ENCODE measurements around the gene CDC5L. TPM values are rescaled to one million over a fixed set of nuclear protein-coding genes. Genes with fewer than 3 reads are reported as not detected.

The CDC5L gene
- total RNA-seq, 1 donor, result 27.2 TPM

GRCh38 chr6:44400572-44400971 is 13.1 kb downstream of the CDC5L start:
- DNase-seq (ENCODE audit: low read depth), result no peak
- H3K4me3 ChIP-seq (ENCODE audit: low read depth, low read length), result no peak overlapping the region
- TF ChIP-seq, protein P1, sequence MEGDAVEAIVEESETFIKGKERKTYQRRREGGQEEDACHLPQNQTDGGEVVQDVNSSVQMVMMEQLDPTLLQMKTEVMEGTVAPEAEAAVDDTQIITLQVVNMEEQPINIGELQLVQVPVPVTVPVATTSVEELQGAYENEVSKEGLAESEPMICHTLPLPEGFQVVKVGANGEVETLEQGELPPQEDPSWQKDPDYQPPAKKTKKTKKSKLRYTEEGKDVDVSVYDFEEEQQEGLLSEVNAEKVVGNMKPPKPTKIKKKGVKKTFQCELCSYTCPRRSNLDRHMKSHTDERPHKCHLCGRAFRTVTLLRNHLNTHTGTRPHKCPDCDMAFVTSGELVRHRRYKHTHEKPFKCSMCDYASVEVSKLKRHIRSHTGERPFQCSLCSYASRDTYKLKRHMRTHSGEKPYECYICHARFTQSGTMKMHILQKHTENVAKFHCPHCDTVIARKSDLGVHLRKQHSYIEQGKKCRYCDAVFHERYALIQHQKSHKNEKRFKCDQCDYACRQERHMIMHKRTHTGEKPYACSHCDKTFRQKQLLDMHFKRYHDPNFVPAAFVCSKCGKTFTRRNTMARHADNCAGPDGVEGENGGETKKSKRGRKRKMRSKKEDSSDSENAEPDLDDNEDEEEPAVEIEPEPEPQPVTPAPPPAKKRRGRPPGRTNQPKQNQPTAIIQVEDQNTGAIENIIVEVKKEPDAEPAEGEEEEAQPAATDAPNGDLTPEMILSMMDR (IDR thresholded peaks at IDR 0.05; ENCODE audit: insufficient read depth, low read length), result no peak

DNA sequence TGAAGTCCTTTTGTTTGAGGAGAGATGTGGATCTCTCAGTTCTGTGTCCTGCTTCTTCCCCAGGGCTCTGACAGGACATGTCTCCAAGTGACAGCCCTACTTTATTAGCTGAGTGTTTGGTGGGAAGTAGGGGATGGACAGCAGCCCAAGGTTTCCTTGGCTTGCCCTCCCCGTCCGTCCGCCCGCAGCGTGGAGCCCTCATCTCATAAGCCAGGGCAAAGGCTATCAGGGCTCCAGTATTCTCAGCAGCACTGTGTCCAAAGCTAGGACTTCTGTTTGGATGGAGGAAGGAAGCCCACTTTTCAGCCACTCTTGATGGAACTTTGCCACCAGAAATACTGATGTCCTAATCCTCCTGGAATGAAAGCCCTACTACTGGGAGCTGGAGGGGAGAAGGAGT is 13.6 kb downstream of the CDC5L start:
- TF ChIP-seq, protein P1 (IDR thresholded peaks at IDR 0.05; ENCODE audit: insufficient read depth, low read length), result no peak
- H3K4me3 ChIP-seq (ENCODE audit: low read depth, low read length), result no peak overlapping the region
- peak; percentile 12 for DNase-seq (ENCODE audit: low read depth)

GRCh38 chr6:44404022-44404714 is 16.7 kb downstream of the CDC5L start:
- no peak overlapping the region for H3K4me3 ChIP-seq (ENCODE audit: low read depth, low read length)
- DNase-seq (ENCODE audit: low read depth), result no peak
- TF ChIP-seq, protein P1 (IDR thresholded peaks at IDR 0.05; ENCODE audit: insufficient read depth, low read length), result no peak

DNA sequence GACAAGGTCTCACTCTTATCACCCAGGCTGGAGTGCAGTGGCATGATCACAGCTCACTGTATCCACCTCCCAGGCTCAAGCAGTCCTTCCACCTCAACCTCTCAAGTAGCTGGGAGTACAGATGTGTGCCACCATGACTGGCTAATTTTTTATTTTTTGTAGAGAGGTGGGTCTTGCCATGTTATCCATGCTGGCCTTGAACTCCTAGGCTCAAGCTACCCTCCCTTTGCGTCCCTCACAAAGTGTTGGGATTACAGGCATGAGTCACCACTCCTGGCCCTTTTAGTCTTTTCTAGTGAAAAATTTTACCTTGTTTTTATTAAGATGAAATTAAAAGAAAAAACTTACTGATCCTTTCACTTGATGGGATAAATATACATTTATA is 17.2 kb downstream of the CDC5L start:
- H3K4me3 ChIP-seq (ENCODE audit: low read depth, low read length), result no peak overlapping the region
- TF ChIP-seq, protein P1 (IDR thresholded peaks at IDR 0.05; ENCODE audit: insufficient read depth, low read length), result no peak
- DNase-seq (ENCODE audit: low read depth), result no peak

DNA sequence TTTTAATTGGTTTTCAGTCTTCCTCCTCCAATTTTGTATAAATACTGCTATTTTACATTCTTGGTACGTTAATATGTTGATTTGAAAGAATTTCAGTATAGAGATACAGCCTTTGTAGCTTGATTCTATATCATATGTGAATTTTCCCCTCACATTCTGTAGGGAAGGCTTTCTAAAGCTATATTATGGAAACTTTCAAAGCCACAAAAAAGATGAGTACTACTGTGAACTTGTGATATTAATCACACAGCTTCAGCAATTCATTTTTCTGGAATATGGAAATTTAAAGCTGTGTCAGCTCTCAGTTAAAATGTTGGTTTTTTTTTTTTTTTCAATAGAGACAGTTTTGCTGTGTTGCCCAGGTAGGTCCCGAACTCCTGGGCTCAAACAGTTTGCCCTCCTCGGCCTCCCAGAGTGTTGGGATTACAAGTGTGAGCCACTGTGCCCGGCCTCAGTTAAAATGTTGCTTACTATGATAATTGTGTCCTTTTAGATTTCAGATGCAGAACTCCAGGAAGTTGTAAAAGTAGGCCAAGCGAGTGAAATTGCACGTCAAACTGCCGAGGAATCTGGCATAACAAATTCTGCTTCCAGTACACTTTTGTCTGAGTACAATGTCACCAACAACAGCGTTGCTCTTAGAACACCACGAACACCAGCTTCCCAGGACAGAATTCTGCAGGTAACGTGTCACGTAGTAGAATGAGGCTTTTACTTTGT is 20.6 kb downstream of the CDC5L start:
- no peak for DNase-seq (ENCODE audit: low read depth)
- TF ChIP-seq, protein P1 (IDR thresholded peaks at IDR 0.05; ENCODE audit: insufficient read depth, low read length), result no peak
- H3K4me3 ChIP-seq (ENCODE audit: low read depth, low read length), result no peak overlapping the region

DNA sequence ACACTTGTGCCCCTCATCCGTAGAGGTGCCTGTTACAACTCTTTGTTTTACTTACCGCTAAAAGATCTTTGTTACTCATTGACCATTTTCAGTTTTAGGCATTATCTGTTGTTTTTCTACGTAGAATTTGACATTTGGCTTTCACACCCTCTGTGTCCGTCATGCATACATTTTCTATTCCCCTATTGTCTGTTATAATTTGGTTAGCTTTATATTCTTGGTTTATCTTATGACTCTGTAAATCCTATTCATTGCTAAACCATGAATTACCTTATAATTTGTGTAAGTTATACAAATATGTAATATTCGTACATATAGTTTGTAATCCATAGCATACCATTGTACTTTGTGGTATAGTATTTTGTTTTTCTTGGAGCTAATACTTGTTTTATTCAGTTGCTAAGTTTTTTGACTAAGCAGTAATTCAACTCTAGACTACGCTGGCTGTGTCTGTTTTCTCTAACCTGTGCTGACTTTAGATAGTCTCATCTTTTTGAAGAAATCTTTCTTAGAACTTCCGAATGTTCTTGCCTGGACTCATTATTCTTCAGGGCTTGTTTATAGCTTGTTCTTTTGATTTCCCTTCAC is 21.8 kb downstream of the CDC5L start:
- TF ChIP-seq, protein P1 (IDR thresholded peaks at IDR 0.05; ENCODE audit: insufficient read depth, low read length), result no peak
- DNase-seq (ENCODE audit: low read depth), result no peak
- no peak overlapping the region for H3K4me3 ChIP-seq (ENCODE audit: low read depth, low read length)
